Measurements from ENCODE around the gene RSL1D1.

Gene RSL1D1

DNA sequence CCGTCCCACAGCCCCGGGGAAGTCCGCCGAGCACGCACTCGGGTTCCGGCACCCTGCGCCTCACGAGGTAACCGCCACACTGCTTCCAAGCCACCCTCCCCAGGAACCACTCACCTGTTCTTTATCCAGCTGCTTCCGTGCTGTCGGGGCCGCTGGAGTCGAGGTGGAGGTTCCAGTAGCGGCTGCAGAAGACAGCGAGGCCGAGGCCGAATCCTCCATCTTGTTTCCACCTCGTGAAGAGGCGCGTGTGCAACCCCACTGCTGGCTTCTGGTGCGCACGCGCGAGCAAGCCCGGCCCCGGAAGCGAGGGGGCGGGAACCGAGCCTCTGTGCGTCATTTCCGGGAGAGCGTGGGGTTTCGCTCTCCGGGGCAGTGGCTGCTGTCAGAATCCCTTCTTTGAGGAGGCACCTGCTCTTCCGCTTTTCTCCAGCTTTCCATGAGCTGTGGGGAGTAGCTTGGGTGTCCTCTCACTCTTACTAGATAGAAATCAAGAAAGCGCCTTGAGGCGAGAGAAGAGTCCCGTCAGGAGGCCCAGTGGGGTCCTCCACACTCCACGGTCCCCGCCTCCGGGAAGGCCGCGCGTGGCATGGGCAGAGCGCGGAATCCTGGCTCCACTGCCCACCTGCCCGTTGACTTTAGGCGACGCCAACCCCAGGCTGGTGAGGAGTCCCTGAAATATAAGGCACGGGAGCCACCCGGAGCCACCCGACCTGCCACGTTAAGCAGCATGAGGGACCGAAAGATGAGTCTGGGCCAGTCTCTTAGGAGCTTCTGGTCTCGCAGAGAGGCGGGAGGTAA is at the start of gene RSL1D1:
TSS of gene RSL1D1 (minus strand) at position 249 of the 798 bp plus-strand sequence. CDS start at position 219, 30 bp downstream.
- DNase-seq (ENCODE audit: low read depth in 2 of 2), result peak; percentile 75 to 83

DNA sequence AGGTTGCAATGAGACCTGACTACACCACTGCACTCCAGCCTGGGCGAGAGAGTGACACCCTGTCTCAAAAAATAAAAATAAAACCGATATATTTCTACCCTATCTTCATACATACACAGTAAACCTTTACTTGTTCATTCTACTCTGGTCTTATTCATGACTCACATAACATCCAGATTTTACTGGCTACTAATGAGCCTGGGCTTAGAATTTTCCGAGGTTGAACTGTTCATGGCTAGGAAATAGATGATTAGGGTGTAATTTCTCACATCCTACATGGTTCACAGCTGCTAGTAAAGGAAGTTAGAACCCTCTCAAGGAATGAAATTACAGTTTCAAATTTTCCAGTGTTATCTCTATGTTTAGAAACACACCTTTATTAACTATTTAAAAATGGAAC is 49.7 kb upstream of the RSL1D1 start:
- DNase-seq (ENCODE audit: low read depth in 2 of 2), result no peak

DNA sequence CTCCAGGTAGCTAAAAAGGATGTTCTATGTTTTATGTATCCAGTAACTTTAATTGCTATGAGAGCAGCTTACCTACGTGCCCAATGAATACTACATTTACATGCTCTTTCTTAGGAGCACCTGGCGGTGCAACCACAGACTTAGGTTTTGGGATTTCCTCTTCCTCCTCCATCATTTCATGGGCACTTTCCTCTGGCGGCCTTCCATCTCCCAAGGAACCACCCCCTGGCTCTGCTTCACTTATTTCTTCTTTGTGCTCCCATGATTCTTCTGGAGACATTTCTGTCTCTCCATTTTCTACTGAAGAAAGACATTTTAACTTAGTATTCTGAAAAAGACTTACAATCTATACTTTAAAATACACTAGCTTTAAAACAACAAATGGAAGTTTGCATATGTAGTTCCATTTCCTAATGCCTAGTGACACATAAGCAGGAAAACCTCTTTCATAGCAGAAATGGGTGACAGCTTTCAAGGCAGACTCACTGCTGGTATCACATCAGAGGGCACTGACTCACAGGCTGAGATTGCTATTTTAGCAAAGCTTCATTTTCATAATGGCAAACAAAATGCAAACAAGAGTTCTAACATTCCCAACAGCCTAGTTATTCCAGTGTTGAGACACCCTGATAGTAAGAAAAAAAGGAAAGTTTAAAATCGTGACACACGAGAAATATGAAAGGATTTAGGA is 45.3 kb upstream of the RSL1D1 start:
- no peak for DNase-seq (ENCODE audit: low read depth in 2 of 2)

DNA sequence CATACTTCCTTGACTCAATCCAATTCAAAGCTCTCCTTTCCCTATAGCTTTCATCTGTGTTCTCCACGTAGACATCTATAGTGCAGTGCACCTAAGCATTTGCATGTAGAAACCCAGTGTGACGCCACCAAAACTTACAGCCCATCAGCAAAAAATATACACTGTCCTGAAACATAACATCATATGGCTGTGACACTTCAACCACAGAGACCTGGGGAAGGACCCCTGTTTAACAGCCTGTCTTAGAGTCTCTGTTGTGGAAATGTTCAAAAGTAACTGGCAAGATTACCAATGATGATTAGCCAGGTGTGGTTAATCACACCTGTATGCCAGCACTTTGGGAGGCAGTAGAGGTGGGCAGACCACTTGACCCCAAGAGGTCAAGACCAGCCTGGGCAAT is 42.2 kb upstream of the RSL1D1 start:
- DNase-seq (ENCODE audit: low read depth in 2 of 2), result no peak

DNA sequence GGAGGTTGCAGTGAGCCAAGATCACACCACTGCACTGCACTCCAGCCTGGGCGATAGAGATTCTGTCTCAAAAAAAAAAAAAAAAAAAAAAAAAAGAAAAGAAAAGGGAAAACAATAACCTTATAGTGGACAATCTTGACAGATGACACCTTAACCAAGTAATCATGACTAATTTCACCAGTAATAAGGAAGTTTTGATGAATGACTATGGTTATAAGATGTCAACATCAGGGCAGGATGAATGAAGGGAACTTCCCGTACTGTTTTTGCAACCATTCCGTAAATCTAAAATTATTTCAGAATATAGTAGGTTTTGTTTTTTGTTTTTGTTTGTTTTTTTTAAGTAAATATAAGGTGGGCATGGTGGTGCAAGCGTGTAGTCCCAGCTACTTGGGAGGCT is 41.4 kb upstream of the RSL1D1 start:
- DNase-seq (ENCODE audit: low read depth in 2 of 2), result no peak

DNA sequence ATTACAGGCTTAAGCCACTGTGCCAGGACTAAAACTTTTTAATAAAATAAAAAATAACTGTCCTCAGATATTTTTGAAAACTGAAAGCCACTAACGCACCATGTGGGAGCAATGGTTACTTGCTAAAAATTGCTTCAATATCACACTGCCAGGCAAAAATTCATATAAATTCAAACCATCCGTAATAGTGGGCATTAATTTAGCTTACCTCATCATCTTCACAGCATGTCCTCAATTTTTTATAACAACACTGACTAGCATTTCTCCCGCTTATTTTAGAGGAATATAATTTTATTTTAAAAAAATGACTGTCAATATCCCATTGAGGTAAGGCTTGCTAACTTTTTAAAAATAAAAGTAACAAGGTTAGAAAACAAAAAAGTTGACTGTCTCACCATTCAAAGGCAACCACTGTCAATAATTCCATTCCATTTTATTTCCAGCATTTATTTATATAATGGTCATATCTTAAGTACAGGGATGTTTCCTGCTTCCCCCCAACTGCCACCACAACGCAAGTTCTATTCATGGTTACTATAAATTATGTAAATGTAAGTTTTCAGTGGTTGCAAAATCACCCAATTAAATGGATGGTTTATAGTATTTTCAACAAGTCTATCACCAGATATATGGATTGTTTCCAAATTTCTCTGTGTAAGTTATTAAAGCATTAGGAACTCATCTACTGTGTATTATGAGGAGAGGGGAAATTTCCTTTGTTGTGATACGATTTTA is 39.1 kb upstream of the RSL1D1 start:
- DNase-seq (ENCODE audit: low read depth in 2 of 2), result no peak

DNA sequence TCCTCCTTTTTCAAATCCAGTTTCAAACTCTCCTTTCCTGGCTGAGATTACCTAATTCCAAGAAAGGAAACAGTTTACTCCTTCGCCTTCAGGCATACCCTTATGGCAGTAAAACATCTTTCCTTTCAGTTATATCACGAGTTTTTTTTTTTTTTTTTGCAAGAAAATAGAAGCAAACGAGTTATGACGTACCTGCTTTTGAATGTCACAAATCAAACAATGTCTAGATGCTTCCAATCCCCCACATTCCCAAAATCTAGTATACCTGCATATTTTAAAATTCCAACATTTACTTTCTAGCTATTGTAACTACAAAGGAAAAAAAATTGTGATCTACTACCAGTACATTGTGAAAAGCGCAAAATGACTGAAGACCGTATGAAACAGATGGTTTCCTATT is 35.5 kb upstream of the RSL1D1 start:
- no peak for DNase-seq (ENCODE audit: low read depth in 2 of 2)

DNA sequence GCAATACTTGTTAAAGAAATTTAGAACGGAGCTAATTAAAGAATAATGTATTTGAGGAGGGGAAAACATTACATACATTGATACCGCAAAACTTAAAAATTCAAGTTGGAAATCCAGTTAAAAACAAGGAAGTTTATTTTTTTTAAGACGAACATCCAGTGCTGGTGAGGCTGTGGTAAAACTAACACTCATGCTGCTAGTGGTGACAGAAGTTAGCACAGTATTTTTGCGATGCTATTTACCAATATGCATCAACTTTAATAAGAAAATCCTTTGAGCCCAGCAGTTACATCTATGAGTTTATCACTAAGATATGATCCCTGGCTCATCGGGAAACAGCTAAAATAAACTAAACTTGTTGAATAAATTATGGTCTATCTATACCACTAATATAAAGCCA is 32.7 kb upstream of the RSL1D1 start:
- no peak for DNase-seq (ENCODE audit: low read depth in 2 of 2)

DNA sequence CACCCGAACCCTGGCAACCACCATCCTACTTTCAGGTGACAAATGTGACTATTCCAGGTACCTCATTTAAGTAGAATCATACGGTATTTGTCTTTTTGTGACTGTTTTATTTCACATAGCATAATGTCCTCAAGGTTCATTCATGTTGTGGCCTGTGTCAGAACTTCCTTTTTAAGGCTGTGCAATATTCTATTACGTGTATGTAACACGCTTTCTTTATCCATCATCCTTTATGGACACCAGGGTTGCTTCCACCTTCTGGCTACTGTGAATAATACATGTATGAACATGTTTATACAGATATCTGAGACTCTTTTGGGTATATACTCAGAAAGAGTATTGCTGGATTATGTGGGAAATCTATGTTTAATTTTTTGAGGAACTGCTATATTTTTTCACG is 28.7 kb upstream of the RSL1D1 start:
- no peak for DNase-seq (ENCODE audit: low read depth in 2 of 2)

DNA sequence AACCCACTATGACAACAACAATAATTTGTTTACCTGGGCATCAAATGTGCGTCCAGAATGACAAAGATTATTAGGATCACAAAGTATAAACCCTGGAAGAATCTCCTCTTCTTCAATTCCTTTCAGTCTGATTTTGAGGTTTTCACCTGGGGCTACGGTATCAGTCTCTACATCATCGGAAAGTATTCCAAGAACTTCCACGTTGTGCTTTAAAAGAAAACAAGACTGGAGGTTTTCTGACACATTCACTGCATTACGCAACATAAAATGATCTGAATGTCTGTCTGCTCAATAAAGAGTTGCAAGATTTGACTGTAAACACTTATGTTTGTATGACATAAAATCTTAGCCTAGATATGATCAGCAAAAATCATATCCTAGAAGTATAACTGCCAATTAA is 26.0 kb upstream of the RSL1D1 start:
- DNase-seq (ENCODE audit: low read depth in 2 of 2), result no peak

DNA sequence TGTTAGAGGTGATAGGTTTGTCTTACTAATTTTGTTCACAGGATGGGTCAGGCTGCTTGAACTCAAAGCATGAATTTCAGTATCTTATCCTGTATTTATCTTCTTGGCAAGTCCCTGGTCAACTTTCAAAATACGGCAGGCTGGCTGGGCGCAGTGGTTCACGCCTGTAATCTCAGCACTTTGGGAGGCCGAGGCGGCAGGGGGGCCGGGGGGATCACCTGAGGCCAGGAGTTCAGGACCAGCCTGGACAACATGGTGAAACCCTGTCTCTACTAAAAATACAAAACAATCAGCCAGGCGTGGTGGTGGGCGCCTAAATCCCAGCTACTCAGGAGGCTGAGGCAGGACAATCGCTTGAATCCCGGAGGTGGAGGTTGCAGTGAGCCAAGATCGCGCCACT is 25.0 kb upstream of the RSL1D1 start:
- no peak for DNase-seq (ENCODE audit: low read depth in 2 of 2)

DNA sequence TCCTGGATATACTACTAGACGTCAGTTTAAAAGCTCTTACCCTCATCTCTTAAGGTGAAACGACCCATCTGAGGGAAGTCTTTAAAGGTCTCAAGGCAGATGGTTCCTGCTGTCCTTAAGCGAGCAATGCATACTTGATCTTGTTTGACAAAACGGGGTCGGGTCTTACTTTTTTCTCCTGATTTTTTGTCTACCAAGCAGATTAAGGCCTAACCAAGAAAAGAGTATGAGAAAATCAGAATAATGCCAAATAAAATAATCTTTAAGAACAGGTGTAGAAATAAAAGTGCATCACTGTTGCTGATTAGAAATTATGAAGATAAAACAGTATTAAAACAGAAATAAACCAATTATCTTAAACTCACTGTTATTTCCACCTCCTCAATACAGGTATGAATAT is 24.4 kb upstream of the RSL1D1 start:
- no peak for DNase-seq (ENCODE audit: low read depth in 2 of 2)

DNA sequence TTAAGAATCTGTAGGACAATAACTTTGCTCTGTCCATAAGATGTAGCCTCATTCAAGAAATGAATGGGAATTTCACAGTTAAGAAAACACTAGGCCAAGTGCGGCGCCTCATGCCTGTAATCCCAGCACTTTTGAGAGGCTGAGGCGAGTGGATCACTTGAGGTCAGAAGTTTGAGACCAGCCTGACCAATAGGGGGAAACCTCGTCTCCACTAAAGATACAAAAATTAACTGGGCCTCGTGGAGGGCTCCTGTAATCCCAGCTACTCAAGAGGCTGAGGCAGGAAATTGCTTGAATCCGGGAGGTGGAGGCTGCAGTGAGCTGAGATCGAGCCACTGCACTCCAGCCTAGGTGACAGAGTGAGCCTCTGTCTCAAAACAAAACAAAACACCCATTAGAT is 19.9 kb upstream of the RSL1D1 start:
- no peak for DNase-seq (ENCODE audit: low read depth in 2 of 2)

DNA sequence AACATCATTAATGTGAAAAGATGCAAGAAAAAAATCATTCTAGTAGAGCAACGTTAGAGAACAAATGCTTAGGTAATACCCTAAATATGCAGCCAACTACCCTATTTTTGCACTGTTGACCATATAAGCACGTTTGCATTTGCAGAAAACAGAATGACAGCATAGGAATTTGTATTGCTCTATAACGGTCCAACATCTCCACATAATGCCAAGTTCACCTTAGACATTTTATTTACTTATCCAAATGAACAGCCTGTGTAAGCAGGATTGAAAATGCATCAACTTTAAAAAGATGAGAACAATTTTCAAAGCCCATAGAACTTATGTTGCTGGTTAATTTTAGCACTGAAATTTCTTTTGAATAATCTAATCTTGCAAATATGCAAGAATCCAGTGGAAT is 19.1 kb upstream of the RSL1D1 start:
- no peak for DNase-seq (ENCODE audit: low read depth in 2 of 2)

DNA sequence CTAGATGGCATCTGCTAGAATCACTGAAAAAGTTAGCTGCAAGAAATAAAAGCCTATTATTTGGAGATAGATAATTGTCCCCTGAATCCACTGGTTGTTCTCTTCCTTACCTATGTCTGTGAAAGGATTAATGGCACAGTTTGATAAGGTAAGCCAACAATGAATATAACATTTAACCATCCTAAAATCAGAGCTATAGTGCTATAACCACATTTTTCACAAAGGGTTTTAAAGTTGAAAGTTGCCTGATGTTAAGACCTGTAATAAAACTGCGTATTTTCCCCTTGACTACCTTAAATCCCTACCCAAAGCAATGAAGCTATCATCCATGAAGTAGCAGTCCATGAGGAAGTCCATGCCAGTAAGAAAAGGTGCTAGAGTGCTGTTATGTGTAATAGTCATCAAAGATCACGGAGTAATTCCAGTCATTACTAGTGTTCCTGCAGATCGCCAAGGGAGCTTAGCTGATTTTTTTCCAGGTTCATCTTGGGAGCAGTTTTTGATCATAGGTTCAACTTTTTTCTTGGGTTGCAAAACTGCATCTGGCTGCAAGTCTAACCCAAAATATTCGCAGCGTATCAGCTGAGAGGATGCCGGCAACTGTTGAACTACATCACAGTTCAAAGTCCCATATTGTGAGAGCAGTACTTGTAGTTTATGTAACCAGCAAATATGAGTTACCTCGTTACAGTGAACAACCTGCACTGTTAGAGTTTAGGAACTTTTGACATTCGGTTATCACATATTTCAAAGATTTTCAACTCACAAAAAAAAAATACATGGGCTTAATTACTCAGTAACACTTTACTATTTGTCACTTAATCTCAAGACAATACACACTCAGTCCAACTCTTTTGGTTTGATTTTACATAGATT is 18.2 kb upstream of the RSL1D1 start:
- DNase-seq (ENCODE audit: low read depth in 2 of 2), result no peak

DNA sequence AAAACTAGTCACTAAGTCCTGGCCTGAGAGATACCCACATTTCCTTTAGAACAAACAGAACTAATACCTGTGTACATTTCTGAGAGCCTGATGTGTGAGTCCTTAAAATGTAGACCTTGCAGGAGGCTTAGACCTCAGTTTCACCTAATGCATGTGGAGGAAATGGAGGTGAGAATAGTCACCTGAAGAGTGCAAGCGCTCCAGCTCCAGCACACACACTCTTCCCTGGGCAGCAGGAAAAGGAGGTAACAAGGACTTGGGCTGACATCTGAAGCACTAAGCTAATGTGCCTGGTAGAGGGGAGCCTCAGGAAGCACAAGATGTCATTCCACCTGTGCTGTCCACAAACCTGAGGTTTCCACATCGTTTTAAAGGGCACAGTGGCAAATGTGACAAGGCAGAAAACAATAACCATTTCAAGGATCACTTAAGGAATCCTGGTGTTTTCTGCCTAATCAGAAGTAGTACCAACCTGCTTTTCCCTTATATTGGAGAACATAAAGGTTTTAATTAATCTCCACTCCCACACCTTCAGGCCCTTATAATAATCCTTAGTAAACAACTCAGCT is 17.2 kb upstream of the RSL1D1 start:
- no peak for DNase-seq (ENCODE audit: low read depth in 2 of 2)

DNA sequence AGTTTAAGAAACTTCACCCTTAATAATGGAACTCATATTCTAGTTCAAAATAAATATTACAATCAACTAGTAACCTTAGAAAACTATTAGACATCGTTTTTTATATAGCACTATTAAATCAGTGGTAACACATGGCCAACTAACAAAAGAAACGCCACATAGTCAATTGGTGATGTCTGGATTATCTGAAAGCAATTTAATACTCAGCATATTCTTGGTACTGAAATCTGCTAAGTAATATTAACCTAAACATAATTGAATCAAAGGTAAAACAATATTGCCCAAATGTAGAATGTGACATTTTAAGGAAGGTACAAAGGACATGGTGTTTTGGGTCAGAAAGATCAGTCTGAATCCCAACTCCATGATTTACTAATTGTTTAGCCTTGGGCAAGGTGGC is 11.1 kb upstream of the RSL1D1 start:
- no peak for DNase-seq (ENCODE audit: low read depth in 2 of 2)

DNA sequence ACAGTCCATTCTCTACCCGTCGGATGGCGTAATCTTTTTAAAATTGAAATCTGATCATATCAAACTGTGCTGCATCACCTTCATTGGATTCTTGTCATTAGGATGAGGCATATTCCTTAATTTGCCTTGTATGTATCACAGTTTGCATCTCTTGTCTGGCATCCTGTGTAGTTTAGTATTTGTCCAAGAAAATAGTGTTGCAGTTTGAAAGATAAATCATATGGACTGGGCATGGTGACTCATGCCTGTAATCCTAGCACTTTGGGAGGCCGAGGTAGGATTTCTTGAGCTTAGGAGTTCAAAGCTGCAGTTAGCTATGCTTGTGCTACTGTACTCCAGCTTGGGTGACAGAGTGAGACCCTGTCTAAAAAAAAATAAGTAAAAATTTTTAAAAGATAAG is 5.8 kb upstream of the RSL1D1 start:
- no peak for DNase-seq (ENCODE audit: low read depth in 2 of 2)

DNA sequence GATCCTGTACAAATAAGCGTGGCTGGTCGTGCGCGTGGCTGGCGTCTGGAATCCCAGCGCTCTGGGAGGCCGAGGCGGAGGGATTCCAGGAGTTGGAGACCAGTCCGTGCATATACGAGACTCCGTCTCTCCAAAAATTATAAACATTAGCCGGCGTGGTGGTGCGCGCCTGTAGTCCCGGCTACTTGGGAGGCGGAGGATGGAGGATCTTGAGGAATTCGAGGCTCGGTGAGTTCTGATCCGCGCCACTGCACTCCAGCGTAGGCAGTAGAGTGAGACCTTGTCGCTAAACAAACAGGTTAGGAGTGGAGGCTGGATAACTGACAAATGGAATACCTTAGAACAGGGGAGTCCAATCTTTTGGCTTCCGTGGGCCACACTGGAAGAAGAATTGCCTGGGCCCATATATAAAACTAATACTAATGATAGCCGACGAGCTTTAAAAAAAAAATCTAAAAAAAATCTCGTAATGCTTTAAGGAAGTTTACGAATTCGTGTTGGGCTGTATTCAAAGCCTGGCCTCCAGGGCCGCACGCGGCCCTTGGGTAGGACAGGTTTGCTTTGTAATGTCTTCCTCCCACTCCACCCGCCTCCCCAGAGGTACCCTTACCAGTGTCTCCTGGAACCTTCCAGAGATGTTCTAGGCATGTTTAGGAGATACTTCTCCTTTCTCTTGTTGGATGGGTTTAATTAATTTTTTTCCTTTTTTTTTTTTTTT is 909 bp upstream of the RSL1D1 start:
- no peak for DNase-seq (ENCODE audit: low read depth in 2 of 2)

DNA sequence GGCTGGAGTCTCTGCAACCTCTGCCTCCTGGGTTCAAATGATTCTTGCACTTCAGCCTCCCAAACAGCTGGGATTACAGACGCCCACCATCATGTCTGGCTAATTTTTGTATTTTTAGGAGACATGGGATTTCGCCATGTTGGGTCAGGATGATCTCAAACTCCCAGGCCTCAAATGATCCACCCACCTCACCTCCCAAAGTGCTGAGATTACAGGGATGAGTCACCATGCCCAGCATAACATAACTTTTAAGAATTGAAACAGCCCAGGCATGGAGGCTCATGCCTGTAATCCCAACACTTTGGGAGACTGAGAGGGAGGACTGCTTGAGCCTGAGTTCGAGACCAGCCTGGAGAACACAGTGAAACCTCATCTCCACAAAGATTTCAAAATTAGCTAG is 2.5 kb downstream of the RSL1D1 start:
- DNase-seq (ENCODE audit: low read depth in 2 of 2), result no peak

DNA sequence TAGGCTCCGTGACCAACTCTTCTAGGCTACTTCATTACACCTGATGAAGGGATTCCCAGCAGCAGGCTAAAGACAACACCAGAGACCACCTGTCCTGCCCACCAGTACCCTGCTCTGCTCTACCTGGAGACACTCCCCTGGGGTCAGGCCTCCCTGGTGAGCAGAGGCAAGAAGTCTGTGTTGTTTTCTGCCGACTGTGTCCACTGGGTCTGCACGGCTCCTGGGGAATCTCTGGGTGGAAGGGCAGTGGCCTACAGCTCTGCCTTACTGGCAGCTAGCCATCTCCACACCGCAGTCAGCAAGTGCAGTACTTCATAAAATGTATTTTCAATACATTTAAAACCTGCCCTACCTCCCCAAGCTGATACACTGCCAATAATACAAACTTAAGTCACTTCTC is 6.8 kb downstream of the RSL1D1 start:
- DNase-seq (ENCODE audit: low read depth in 2 of 2), result no peak
